CD4-positive, alpha-beta T cell (primary cell): ENCODE data around the gene SYNGR3. TPM values are rescaled to one million over a fixed set of nuclear protein-coding genes. Genes with fewer than 3 reads are reported as not detected.

Experiments used
- ATAC-seq: fragments of 200-7000 bp; cut with Tn5 transposase; one replicate; pipeline ENCODE4 v1.10.0; 2022; ENCODE audit warnings: mild to moderate bottlenecking; ENCODE audit not compliant: poor library complexity
- CTCF ChIA-PET: fragments of 350-600 bp; sonication (Branson Sonifier 250); formaldehyde crosslinking; loops from one replicate; lab custom pipeline; 2021; ENCODE audit warnings: antibody characterized with exemption, inconsistent platforms; lab: Charles Lee
- POLR2A ChIA-PET: fragments of 350-600 bp; sonication (Branson Sonifier 250); formaldehyde crosslinking; loops from one replicate; lab custom pipeline; 2021; ENCODE audit warnings: antibody characterized with exemption, inconsistent platforms; lab: Charles Lee
- DNase-seq, 14 experiments: peaks; one replicate each; pipeline ENCODE4 v3.0.0-alpha.2; 2013 to 2020; ENCODE audit warnings: mixed read lengths in 2 of 14
- H3K27ac ChIP-seq, 2 donors: one replicate each; pipeline versions ENCODE4 v1.5.1 to v1.7.0; 2013; ENCODE audit warnings: low read length in 2 of 2, low read depth in 1 of 2, mild to moderate bottlenecking in 1 of 2
- H3K27me3 ChIP-seq, 2 experiments: 1 replicate in 1 of 2; 2 replicates in 1 of 2; pipeline versions ENCODE4 v1.6.1 to v1.7.0; 2013; ENCODE audit warnings: low read length in 2 of 2, control low read depth in 1 of 2, mild to moderate bottlenecking in 1 of 2, moderate library complexity in 1 of 2; ENCODE audit not compliant: insufficient read depth in 2 of 2, control insufficient read depth in 1 of 2
- H3K36me3 ChIP-seq: one replicate; pipeline ENCODE4 v1.6.1; 2013; ENCODE audit warnings: low read length, control low read depth; ENCODE audit not compliant: insufficient read depth
- H3K4me1 ChIP-seq: one replicate; pipeline ENCODE4 v1.6.1; 2013; ENCODE audit warnings: low read length, control low read depth; ENCODE audit not compliant: insufficient read depth
- H3K4me3 ChIP-seq: one replicate; pipeline ENCODE4 v1.5.1; 2013; ENCODE audit warnings: mild to moderate bottlenecking, low read length, moderate library complexity
- H3K9me3 ChIP-seq, 2 experiments: 1 replicate in 1 of 2; 2 replicates in 1 of 2; pipeline versions ENCODE4 v1.6.1 to v1.7.0; 2013; ENCODE audit warnings: low read length in 2 of 2, mild to moderate bottlenecking in 2 of 2, control low read depth in 1 of 2, moderate library complexity in 1 of 2; ENCODE audit not compliant: control insufficient read depth in 1 of 2, insufficient read depth in 1 of 2
- H3K27ac Mint-ChIP-seq: one replicate; pipeline ENCODE4 v1.8.0; 2020; ENCODE audit warnings: mixed read lengths
- H3K27me3 Mint-ChIP-seq: one replicate; pipeline ENCODE4 v1.8.0; 2021; ENCODE audit warnings: mixed read lengths
- H3K36me3 Mint-ChIP-seq: one replicate; pipeline ENCODE4 v1.8.0; 2021; ENCODE audit warnings: low read depth, mixed read lengths
- H3K4me1 Mint-ChIP-seq: one replicate; pipeline ENCODE4 v1.8.0; 2021; ENCODE audit warnings: low read depth, mixed read lengths
- H3K4me3 Mint-ChIP-seq: one replicate; pipeline ENCODE4 v1.8.0; 2020; ENCODE audit warnings: mild to moderate bottlenecking, mixed read lengths
- H3K9me3 Mint-ChIP-seq: one replicate; pipeline ENCODE4 v1.8.0; 2020; ENCODE audit warnings: mixed read lengths
- CTCF ChIP-seq: fragments of 200-600 bp; IDR thresholded peaks from one replicate; pipeline ENCODE4 v1.8.0; 2022; ENCODE audit warnings: antibody characterized with exemption, mild to moderate bottlenecking
- intact Hi-C, 2 experiments: fragments of 100-400 bp; cut with DNase I in 1 of 2; cut with micrococcal nuclease in 1 of 2; formaldehyde crosslinking; loops; one replicate each; pipeline versions ENCODE4 v1.15.1 to v1.9.0; 2023 to 2025; cut with DNase I, micrococcal nuclease
- total RNA-seq, 174 experiments: library from RNA in 2 of 174; stranded (reverse) in 2 of 174; gene quantifications; one replicate each; pipeline ENCODE4 v1.2.3 and lab custom pipeline; 2021 to 2026

Gene SYNGR3
- total RNA-seq, 2 experiments from 2014 or later, result 3.8 to 3.9 TPM

GRCh38 chr16:2026461-2027023 is 36.8 kb downstream of the SYNGR3 start, which contains the start of gene NHERF2:
NHERF2 (plus strand) TSS chr16:2026902; CDS start chr16:2027006, 104 bp downstream.
- intact Hi-C loops, result loop anchor here in 1 of 2 experiments (5.0 to 10.0 kb wide), 2 partner anchors 228 to 461 kb away; partner anchors contain the start of gene ECI1
- peak in 7 of 14 experiments; percentile 29 to 67 (median 46) for DNase-seq

GRCh38 chr16:2027024-2028010 is 37.5 kb downstream of the SYNGR3 start:
- ATAC-seq, result peak; percentile 7
- no peaks in the 10 kb centered on the region for H3K36me3 Mint-ChIP-seq
- POLR2A ChIA-PET, result interaction anchor here (0.7 to 3.0 kb wide), 4 partner anchors 20 to 188 kb away, joined by 3 to 13 read pairs (median 3); partner anchors contain the start of genes NTHL1, PGP and TRAF7
- Histone ChIP-seq H3K4me3 (peak overlapping the region; percentile 33), H3K36me3 (no peaks in the 10 kb centered on the region), H3K9me3 (no peaks in the 10 kb centered on the region), H3K27ac (no peak overlapping the region), H3K4me1 (peaks cover 36% of the 10 kb centered on the region), H3K27me3 (peaks cover 2 to 5% of the 10 kb centered on the region in 2 experiments)
- H3K4me1 Mint-ChIP-seq, result peaks cover 19% of the 10 kb centered on the region
- peak overlapping the region; percentile 80 for H3K4me3 Mint-ChIP-seq
- intact Hi-C loops, result loop anchor here in 1 of 2 experiments (5.0 to 10.0 kb wide), 2 partner anchors 227 to 460 kb away; partner anchors contain the start of gene ECI1
- peak in 4 of 14 experiments; percentile 18 to 55 (median 36) for DNase-seq
- H3K27me3 Mint-ChIP-seq, result peaks cover 12% of the 10 kb centered on the region
- H3K27ac Mint-ChIP-seq, result no peak overlapping the region
- no peaks in the 10 kb centered on the region for H3K9me3 Mint-ChIP-seq
- CTCF ChIA-PET, result interaction anchor here (2.3 kb wide), 1 partner anchor 113 kb away, joined by 8 read pairs; no protein-coding TSS in a partner anchor
- no peak for TF ChIP-seq CTCF

More at GRCh38 chr16:2026461-2027023, 36.8 kb downstream of the SYNGR3 start, which contains the start of gene NHERF2:
- Mint-ChIP-seq H3K4me1 (peaks cover 19% of the 10 kb centered on the region), H3K36me3 (no peaks in the 10 kb centered on the region), H3K4me3 (peak within 1 kb of the TSS; percentile 80), H3K9me3 (no peaks in the 10 kb centered on the region), H3K27ac (no peak within 1 kb of the TSS), H3K27me3 (peaks cover 15% of the 10 kb centered on the region)
- Histone ChIP-seq H3K27ac (no peak within 1 kb of the TSS), H3K36me3 (no peaks in the 10 kb centered on the region), H3K4me1 (peaks cover 36% of the 10 kb centered on the region), H3K9me3 (no peaks in the 10 kb centered on the region), H3K4me3 (peak within 1 kb of the TSS; percentile 33), H3K27me3 (peaks cover 4 to 10% of the 10 kb centered on the region in 2 experiments)
- no peak for TF ChIP-seq CTCF
- CTCF ChIA-PET, result interaction anchor here (2.3 kb wide), 1 partner anchor 114 kb away, joined by 8 read pairs; no protein-coding TSS in a partner anchor
- peak; percentile 18 for ATAC-seq
- POLR2A ChIA-PET, result interaction anchor here (3.0 kb wide), 1 partner anchor 129 kb away, joined by 13 read pairs; the partner anchor contains the start of gene TRAF7

- Mint-ChIP-seq H3K4me1 (peaks cover 15% of the 10 kb centered on the region), H3K4me3 (peak overlapping the region; percentile 80), H3K27ac (no peak overlapping the region), H3K9me3 (no peaks in the 10 kb centered on the region), H3K27me3 (peaks cover 4% of the 10 kb centered on the region), H3K36me3 (no peaks in the 10 kb centered on the region)
- no peak for DNase-seq
- Histone ChIP-seq H3K4me3 (no peak overlapping the region), H3K36me3 (no peaks in the 10 kb centered on the region), H3K4me1 (peaks cover 29% of the 10 kb centered on the region), H3K9me3 (no peaks in the 10 kb centered on the region), H3K27ac (no peak overlapping the region), H3K27me3 (peaks cover 0 to 2% of the 10 kb centered on the region in 2 experiments)
- ChIA-PET CTCF (interaction anchor here (2.3 kb wide), 1 partner anchor 112 kb away, joined by 8 read pairs; no protein-coding TSS in a partner anchor), POLR2A (interaction anchor here (1.5 kb wide), 1 partner anchor 187 kb away, joined by 3 read pairs; the partner anchor contains the start of gene PGP)
- no peak for TF ChIP-seq CTCF
- intact Hi-C loops, result loop anchor here in 1 of 2 experiments (5.0 to 10.0 kb wide), 2 partner anchors 227 to 459 kb away; partner anchors contain the start of gene ECI1
- no peak for ATAC-seq
Observed at GRCh38 chr16:2028146-2028545, 38.4 kb downstream of the SYNGR3 start.
